ENCODE data around the gene POLDIP3. TPM values are rescaled to one million over a fixed set of nuclear protein-coding genes. Genes with fewer than 3 reads are reported as not detected.

The POLDIP3 gene
- total RNA-seq, 1 experiment from 2014 or later: 51.3 TPM

GRCh38 chr22:42646569-42647525, 32.2 kb upstream of the POLDIP3 start:
- CTCF ChIA-PET: interaction anchor here (0.6 to 1.1 kb wide), 3 partner anchors 9 to 386 kb away, joined by 3 read pairs; no protein-coding TSS in a partner anchor

GRCh38 chr22:42645938-42646568, 31.4 kb upstream of the POLDIP3 start:
- intact Hi-C loops (cut with micrococcal nuclease): no loop called here
- Mint-ChIP-seq H3K4me3 (ENCODE audit: unreplicated experiment) (no peak overlapping the region), H3K27me3 (ENCODE audit: insufficient read depth, unreplicated experiment) (no peaks in the 10 kb centered on the region), H3K27ac (ENCODE audit: low read depth, unreplicated experiment) (peak overlapping the region; percentile 81), H3K4me1 (ENCODE audit: insufficient read depth, unreplicated experiment) (peaks cover 29% of the 10 kb centered on the region), H3K9me3 (ENCODE audit: unreplicated experiment) (no peaks in the 10 kb centered on the region), H3K36me3 (ENCODE audit: insufficient read depth, unreplicated experiment) (peaks cover 6% of the 10 kb centered on the region)
- no peak for DNase-seq (ENCODE audit: unreplicated experiment)
- no TSS peak for BruUV-seq (replicated peaks)
- TF ChIP-seq, protein P1, sequence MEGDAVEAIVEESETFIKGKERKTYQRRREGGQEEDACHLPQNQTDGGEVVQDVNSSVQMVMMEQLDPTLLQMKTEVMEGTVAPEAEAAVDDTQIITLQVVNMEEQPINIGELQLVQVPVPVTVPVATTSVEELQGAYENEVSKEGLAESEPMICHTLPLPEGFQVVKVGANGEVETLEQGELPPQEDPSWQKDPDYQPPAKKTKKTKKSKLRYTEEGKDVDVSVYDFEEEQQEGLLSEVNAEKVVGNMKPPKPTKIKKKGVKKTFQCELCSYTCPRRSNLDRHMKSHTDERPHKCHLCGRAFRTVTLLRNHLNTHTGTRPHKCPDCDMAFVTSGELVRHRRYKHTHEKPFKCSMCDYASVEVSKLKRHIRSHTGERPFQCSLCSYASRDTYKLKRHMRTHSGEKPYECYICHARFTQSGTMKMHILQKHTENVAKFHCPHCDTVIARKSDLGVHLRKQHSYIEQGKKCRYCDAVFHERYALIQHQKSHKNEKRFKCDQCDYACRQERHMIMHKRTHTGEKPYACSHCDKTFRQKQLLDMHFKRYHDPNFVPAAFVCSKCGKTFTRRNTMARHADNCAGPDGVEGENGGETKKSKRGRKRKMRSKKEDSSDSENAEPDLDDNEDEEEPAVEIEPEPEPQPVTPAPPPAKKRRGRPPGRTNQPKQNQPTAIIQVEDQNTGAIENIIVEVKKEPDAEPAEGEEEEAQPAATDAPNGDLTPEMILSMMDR (IDR thresholded peaks at IDR 0.05; ENCODE audit: unreplicated experiment): no peak
- ChIA-PET CTCF (interaction anchor here (0.6 to 0.8 kb wide), 3 partner anchors 8 to 387 kb away, joined by 3 to 5 read pairs (median 3); no protein-coding TSS in a partner anchor), POLR2A (interaction anchor here (0.6 to 4.6 kb wide), 6 partner anchors 10 to 111 kb away, joined by 3 to 56 read pairs (median 17); partner anchors contain the start of gene POLDIP3)

More at GRCh38 chr22:42646569-42647525, 32.2 kb upstream of the POLDIP3 start:
- TF ChIP-seq, protein P1 (IDR thresholded peaks at IDR 0.05; ENCODE audit: unreplicated experiment): no peak
- Mint-ChIP-seq H3K9me3 (ENCODE audit: unreplicated experiment) (no peaks in the 10 kb centered on the region), H3K4me1 (ENCODE audit: insufficient read depth, unreplicated experiment) (peaks cover 29% of the 10 kb centered on the region), H3K27me3 (ENCODE audit: insufficient read depth, unreplicated experiment) (no peaks in the 10 kb centered on the region), H3K4me3 (ENCODE audit: unreplicated experiment) (peak overlapping the region; percentile 100), H3K27ac (ENCODE audit: low read depth, unreplicated experiment) (peak overlapping the region; percentile 93), H3K36me3 (ENCODE audit: insufficient read depth, unreplicated experiment) (peaks cover 6% of the 10 kb centered on the region)
- POLR2A ChIA-PET: interaction anchor here (0.6 to 4.6 kb wide), 9 partner anchors 9 to 440 kb away, joined by 3 to 56 read pairs (median 4); partner anchors contain the start of gene POLDIP3
- DNase-seq (ENCODE audit: unreplicated experiment): no peak
- intact Hi-C loops (cut with micrococcal nuclease): no loop called here
- no TSS peak for BruUV-seq (replicated peaks)

- ChIA-PET CTCF (interaction anchor here (0.6 kb wide), 1 partner anchor 173 kb away, joined by 5 read pairs; no protein-coding TSS in a partner anchor), POLR2A (no interaction called here)
- Mint-ChIP-seq H3K27me3 (ENCODE audit: insufficient read depth, unreplicated experiment) (no peaks in the 10 kb centered on the region), H3K36me3 (ENCODE audit: insufficient read depth, unreplicated experiment) (peaks cover 6% of the 10 kb centered on the region), H3K27ac (ENCODE audit: low read depth, unreplicated experiment) (peak overlapping the region; percentile 81), H3K9me3 (ENCODE audit: unreplicated experiment) (no peaks in the 10 kb centered on the region), H3K4me1 (ENCODE audit: insufficient read depth, unreplicated experiment) (peaks cover 29% of the 10 kb centered on the region), H3K4me3 (ENCODE audit: unreplicated experiment) (peak overlapping the region; percentile 38)
- TF ChIP-seq, protein P1 (IDR thresholded peaks at IDR 0.05; ENCODE audit: unreplicated experiment): no peak
- no TSS peak for BruUV-seq (replicated peaks)
- no peak for DNase-seq (ENCODE audit: unreplicated experiment)
- intact Hi-C loops (cut with micrococcal nuclease): no loop called here
Measured at GRCh38 chr22:42645341-42645937, 30.8 kb upstream of the POLDIP3 start.

Measured in MCF 10A (cell line).